ENCODE data around the gene SLC17A2. TPM values are rescaled to one million over a fixed set of nuclear protein-coding genes. Genes with fewer than 3 reads are reported as not detected.
A peak's percentile ranks its signal among the peaks of the same experiment; 100 is the strongest.

The SLC17A2 gene
- total and polyA plus RNA-seq, 4 experiments from 2014 or later: not detected

GRCh38 chr6:25898289-25898977, 32.1 kb downstream of the SLC17A2 start:
- Histone ChIP-seq H3K9me3 (ENCODE audit: control insufficient read depth in 1 of 2, low read length in 2 of 2) (no peaks in the 10 kb centered on the region), H3K27ac (ENCODE audit: low read depth, low read length) (no peak overlapping the region), H3K4me1 (ENCODE audit: insufficient read depth, low read length) (no peaks in the 10 kb centered on the region), H3K4me3 (ENCODE audit: low read length in 2 of 2) (no peak overlapping the region), H3K36me3 (ENCODE audit: insufficient read depth, low read length) (no peaks in the 10 kb centered on the region), H3K27me3 (ENCODE audit: insufficient read depth, low read length) (no peaks in the 10 kb centered on the region)
- H3K4me1 Mint-ChIP-seq: no peaks in the 10 kb centered on the region
- no peak for DNase-seq
- no peak overlapping the region for H3K4me3 Mint-ChIP-seq
- ChIA-PET POLR2A (ENCODE audit: partially characterized antibody) (no interaction called here), CTCF (ENCODE audit: partially characterized antibody) (interaction anchor here (1.2 to 1.6 kb wide), 4 partner anchors 16 to 109 kb away, joined by 3 to 5 read pairs (median 3); no protein-coding TSS in a partner anchor)
- peaks cover 2 to 4% of the 10 kb centered on the region in 2 donors for H3K27me3 Mint-ChIP-seq
- H3K36me3 Mint-ChIP-seq: no peaks in the 10 kb centered on the region
- no peaks in the 10 kb centered on the region for H3K9me3 Mint-ChIP-seq
- intact Hi-C loops (cut with micrococcal nuclease): loop anchor here (10.0 kb wide), 1 partner anchor 344 kb away; no protein-coding TSS in a partner anchor
- H3K27ac Mint-ChIP-seq: no peak overlapping the region

DNA sequence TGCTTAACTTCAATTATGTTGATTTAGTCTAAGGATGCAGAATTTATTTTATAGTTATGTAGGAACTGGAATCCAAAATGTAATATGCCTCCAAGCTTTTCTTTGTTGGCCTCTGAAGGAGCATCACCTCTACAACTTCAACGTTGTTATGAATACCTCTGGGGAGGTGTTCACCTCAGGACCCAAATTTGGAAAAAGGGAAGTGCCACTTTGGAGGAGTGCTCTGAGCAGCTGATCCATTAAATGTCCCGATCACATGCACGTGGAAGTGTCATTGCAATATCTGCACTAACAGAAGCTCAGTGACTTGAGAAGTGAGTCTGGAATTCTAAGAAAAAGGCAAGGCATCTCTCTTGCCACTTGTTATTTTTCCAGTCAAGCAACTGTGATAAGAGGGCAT, 34.2 kb downstream of the SLC17A2 start:
- no peaks in the 10 kb centered on the region for H3K4me1 ChIP-seq (ENCODE audit: insufficient read depth, low read length)
- no peaks in the 10 kb centered on the region for H3K9me3 ChIP-seq (ENCODE audit: control insufficient read depth in 1 of 2, low read length in 2 of 2)
- ChIA-PET POLR2A (ENCODE audit: partially characterized antibody) (no interaction called here), CTCF (ENCODE audit: partially characterized antibody) (interaction anchor here (1.0 to 2.5 kb wide), 5 partner anchors 13 to 176 kb away, joined by 3 to 6 read pairs (median 4); no protein-coding TSS in a partner anchor)
- H3K9me3 Mint-ChIP-seq: no peaks in the 10 kb centered on the region
- H3K27ac Mint-ChIP-seq: peak overlapping the region in 1 of 7 donors; percentile 19
- H3K36me3 ChIP-seq (ENCODE audit: insufficient read depth, low read length): no peaks in the 10 kb centered on the region
- intact Hi-C loops (cut with micrococcal nuclease): loop anchor here (10.0 kb wide), 1 partner anchor 341 kb away; no protein-coding TSS in a partner anchor
- H3K4me1 Mint-ChIP-seq: no peaks in the 10 kb centered on the region
- H3K4me3 ChIP-seq (ENCODE audit: low read length in 2 of 2): no peak overlapping the region
- H3K27me3 ChIP-seq (ENCODE audit: insufficient read depth, low read length): no peaks in the 10 kb centered on the region
- DNase-seq: no peak
- no peak overlapping the region for H3K4me3 Mint-ChIP-seq
- H3K36me3 Mint-ChIP-seq: no peaks in the 10 kb centered on the region
- no peaks in the 10 kb centered on the region for H3K27me3 Mint-ChIP-seq
- H3K27ac ChIP-seq (ENCODE audit: low read depth, low read length): no peak overlapping the region

- no peak for DNase-seq
- Mint-ChIP-seq H3K4me3 (no peak overlapping the region), H3K27ac (no peak overlapping the region), H3K4me1 (no peaks in the 10 kb centered on the region), H3K9me3 (no peaks in the 10 kb centered on the region), H3K36me3 (no peaks in the 10 kb centered on the region), H3K27me3 (no peaks in the 10 kb centered on the region)
- intact Hi-C loops (cut with micrococcal nuclease): loop anchor here (10.0 kb wide), 1 partner anchor 341 kb away; no protein-coding TSS in a partner anchor
- Histone ChIP-seq H3K36me3 (ENCODE audit: insufficient read depth, low read length) (no peaks in the 10 kb centered on the region), H3K27ac (ENCODE audit: low read depth, low read length) (no peak overlapping the region), H3K4me3 (ENCODE audit: low read length in 2 of 2) (no peak overlapping the region), H3K4me1 (ENCODE audit: insufficient read depth, low read length) (no peaks in the 10 kb centered on the region), H3K27me3 (ENCODE audit: insufficient read depth, low read length) (no peaks in the 10 kb centered on the region), H3K9me3 (ENCODE audit: control insufficient read depth in 1 of 2, low read length in 2 of 2) (no peaks in the 10 kb centered on the region)
- POLR2A ChIA-PET (ENCODE audit: partially characterized antibody): no interaction called here
- CTCF ChIA-PET (ENCODE audit: partially characterized antibody): interaction anchor here (1.0 to 2.5 kb wide), 5 partner anchors 13 to 176 kb away, joined by 3 to 6 read pairs (median 4); no protein-coding TSS in a partner anchor
These were observed 34.7 kb downstream of the SLC17A2 start for GRCh38 chr6:25895771-25896170.

- Histone ChIP-seq H3K4me1 (ENCODE audit: insufficient read depth, low read length) (no peaks in the 10 kb centered on the region), H3K27me3 (ENCODE audit: insufficient read depth, low read length) (no peaks in the 10 kb centered on the region), H3K9me3 (ENCODE audit: control insufficient read depth in 1 of 2, low read length in 2 of 2) (no peaks in the 10 kb centered on the region), H3K27ac (ENCODE audit: low read depth, low read length) (no peak overlapping the region), H3K4me3 (ENCODE audit: low read length in 2 of 2) (no peak overlapping the region), H3K36me3 (ENCODE audit: insufficient read depth, low read length) (no peaks in the 10 kb centered on the region)
- no peaks in the 10 kb centered on the region for H3K27me3 Mint-ChIP-seq
- intact Hi-C loops (cut with micrococcal nuclease): loop anchor here (10.0 kb wide), 1 partner anchor 339 kb away; no protein-coding TSS in a partner anchor
- DNase-seq: no peak
- ChIA-PET CTCF (ENCODE audit: partially characterized antibody) (interaction anchor here (1.1 kb wide), 2 partner anchors 12 to 174 kb away, joined by 3 read pairs; no protein-coding TSS in a partner anchor), POLR2A (ENCODE audit: partially characterized antibody) (no interaction called here)
- H3K4me3 Mint-ChIP-seq: no peak overlapping the region
- no peak overlapping the region for H3K27ac Mint-ChIP-seq
- H3K36me3 Mint-ChIP-seq: no peaks in the 10 kb centered on the region
- no peaks in the 10 kb centered on the region for H3K4me1 Mint-ChIP-seq
- H3K9me3 Mint-ChIP-seq: no peaks in the 10 kb centered on the region
These were observed 36.7 kb downstream of the SLC17A2 start for GRCh38 chr6:25893778-25894177.

- no peaks in the 10 kb centered on the region for H3K27me3 Mint-ChIP-seq
- H3K4me3 Mint-ChIP-seq: no peak overlapping the region
- ChIA-PET CTCF (ENCODE audit: partially characterized antibody) (interaction anchor here (2.6 kb wide), 1 partner anchor 104 kb away, joined by 11 read pairs; no protein-coding TSS in a partner anchor), POLR2A (ENCODE audit: partially characterized antibody) (no interaction called here)
- no peaks in the 10 kb centered on the region for H3K9me3 Mint-ChIP-seq
- H3K36me3 ChIP-seq (ENCODE audit: insufficient read depth, low read length): no peaks in the 10 kb centered on the region
- no peaks in the 10 kb centered on the region for H3K4me1 ChIP-seq (ENCODE audit: insufficient read depth, low read length)
- no peak overlapping the region for H3K27ac ChIP-seq (ENCODE audit: low read depth, low read length)
- no peak for DNase-seq
- H3K27me3 ChIP-seq (ENCODE audit: insufficient read depth, low read length): no peaks in the 10 kb centered on the region
- intact Hi-C loops (cut with micrococcal nuclease): loop anchor here (10.0 kb wide), 1 partner anchor 338 kb away; no protein-coding TSS in a partner anchor
- H3K4me3 ChIP-seq (ENCODE audit: low read length in 2 of 2): no peak overlapping the region
- H3K9me3 ChIP-seq (ENCODE audit: control insufficient read depth in 1 of 2, low read length in 2 of 2): no peaks in the 10 kb centered on the region
- no peaks in the 10 kb centered on the region for H3K36me3 Mint-ChIP-seq
- no peaks in the 10 kb centered on the region for H3K4me1 Mint-ChIP-seq
- H3K27ac Mint-ChIP-seq: no peak overlapping the region
These were observed 37.6 kb downstream of the SLC17A2 start for GRCh38 chr6:25892877-25893276.

- no peaks in the 10 kb centered on the region for H3K36me3 ChIP-seq (ENCODE audit: insufficient read depth, low read length)
- no peaks in the 10 kb centered on the region for H3K36me3 Mint-ChIP-seq
- H3K9me3 Mint-ChIP-seq: no peaks in the 10 kb centered on the region
- no peaks in the 10 kb centered on the region for H3K9me3 ChIP-seq (ENCODE audit: control insufficient read depth in 1 of 2, low read length in 2 of 2)
- intact Hi-C loops (cut with micrococcal nuclease): loop anchor here (1.0 to 10.0 kb wide), 4 partner anchors 102 to 625 kb away; no protein-coding TSS in a partner anchor
- DNase-seq: peak in 4 of 5 donors; percentile 34 to 42 (median 40)
- H3K4me1 Mint-ChIP-seq: no peaks in the 10 kb centered on the region
- CTCF ChIA-PET (ENCODE audit: partially characterized antibody): interaction anchor here (1.1 to 2.1 kb wide), 6 partner anchors 8 to 172 kb away, joined by 3 to 9 read pairs (median 5); no protein-coding TSS in a partner anchor
- peak overlapping the region in 1 of 7 donors; percentile 43 for H3K27ac Mint-ChIP-seq
- POLR2A ChIA-PET (ENCODE audit: partially characterized antibody): no interaction called here
- H3K27ac ChIP-seq (ENCODE audit: low read depth, low read length): no peak overlapping the region
- peaks cover 0 to 2% of the 10 kb centered on the region in 2 donors for H3K27me3 Mint-ChIP-seq
- H3K4me3 Mint-ChIP-seq: no peak overlapping the region
- H3K4me3 ChIP-seq (ENCODE audit: low read length in 2 of 2): no peak overlapping the region
- H3K4me1 ChIP-seq (ENCODE audit: insufficient read depth, low read length): no peaks in the 10 kb centered on the region
- H3K27me3 ChIP-seq (ENCODE audit: insufficient read depth, low read length): no peaks in the 10 kb centered on the region
These were observed 40.3 kb downstream of the SLC17A2 start for GRCh38 chr6:25889877-25890853.

All from CD4-positive, alpha-beta memory T cell (primary cell).